HuH-7.5 (cell line): ENCODE data around the gene RPL22.

Source experiments
- DNase-seq: peaks from one replicate; pipeline ENCODE4 v3.0.0; 2011; ENCODE audit warnings: low spot score

The RPL22 gene

DNA sequence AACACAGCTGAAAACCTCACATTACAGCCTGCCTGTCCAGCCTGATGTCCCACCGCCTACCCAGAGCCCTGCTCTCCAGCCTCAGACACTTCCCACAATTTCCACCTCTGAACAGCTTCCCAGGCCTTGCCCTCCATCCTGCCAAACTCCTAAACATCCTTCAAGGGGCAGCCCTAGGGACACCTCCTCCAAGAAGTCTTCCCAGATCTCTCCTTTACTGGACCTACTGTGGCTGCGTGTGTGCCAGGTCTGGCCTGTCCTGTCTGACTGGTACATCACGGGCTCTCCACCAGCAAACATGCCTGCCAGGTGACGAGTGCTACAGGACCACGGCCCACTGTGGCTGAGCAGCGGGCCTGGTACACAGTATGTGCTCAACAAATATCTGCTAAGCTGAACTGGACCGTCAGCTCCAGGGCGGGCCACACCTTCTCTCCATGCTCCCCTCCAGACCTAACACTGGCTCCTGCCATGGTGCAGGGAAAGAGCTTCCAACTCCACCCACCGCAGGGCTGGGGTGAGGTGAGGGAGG is 48.0 kb downstream of the RPL22 start:
- DNase-seq, result no peak

DNA sequence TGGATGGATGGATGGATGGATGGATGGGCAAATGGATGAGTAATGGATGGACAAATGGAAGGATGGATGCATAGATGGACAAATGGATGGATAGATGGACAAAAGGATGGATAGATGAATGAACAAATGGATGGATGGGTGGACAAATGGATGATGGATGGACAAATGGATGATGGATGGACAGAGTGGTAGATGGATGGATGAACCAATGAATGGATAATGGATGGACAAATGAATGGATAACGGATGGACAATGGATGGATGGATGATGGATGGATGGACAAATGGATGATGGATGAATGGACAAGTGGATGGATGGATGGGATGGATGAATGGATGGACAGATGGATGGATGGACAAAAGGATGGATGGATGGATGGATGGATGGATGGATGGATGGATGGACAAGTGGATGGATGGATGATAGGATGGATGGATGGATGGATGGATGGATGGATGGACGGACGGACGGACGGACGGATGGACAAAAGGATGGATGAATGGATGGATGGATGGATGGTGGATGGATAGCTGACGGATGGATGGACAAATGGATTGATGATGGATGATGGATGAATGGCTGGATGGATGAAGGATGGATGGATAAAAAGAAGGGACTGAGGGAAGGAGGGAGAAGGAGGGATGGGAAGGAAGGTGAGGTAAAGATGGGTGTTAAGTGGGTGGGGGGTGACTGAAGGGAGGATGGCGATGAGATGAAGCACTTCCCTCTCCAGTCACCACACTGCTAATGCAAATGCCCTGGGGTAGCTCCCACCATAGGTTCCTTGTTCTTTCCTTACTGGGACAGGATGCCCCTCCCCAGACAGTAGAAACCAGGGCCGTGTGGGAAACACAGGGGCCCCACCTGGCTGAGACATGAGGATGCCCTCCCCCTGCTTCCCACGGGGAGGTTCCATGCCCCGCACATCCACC is 49.1 kb downstream of the RPL22 start:
- no peak for DNase-seq

DNA sequence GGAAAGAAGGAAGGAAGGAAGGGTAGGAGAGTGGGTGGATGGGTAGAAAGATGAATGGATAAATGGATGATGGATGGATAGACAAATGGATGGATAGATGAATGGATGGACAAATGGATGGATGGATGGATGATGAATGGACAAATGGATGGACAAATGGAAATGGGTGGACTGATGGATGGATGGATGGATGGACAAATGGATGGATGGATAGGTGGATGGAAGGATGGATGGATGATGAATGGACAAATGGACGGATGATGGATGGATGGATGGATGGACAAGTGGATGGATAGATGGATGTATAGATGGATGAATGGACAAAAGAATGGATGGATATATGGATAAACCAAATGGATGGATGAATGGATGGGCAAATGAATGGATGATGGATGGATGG is 49.8 kb downstream of the RPL22 start:
- no peak for DNase-seq

DNA sequence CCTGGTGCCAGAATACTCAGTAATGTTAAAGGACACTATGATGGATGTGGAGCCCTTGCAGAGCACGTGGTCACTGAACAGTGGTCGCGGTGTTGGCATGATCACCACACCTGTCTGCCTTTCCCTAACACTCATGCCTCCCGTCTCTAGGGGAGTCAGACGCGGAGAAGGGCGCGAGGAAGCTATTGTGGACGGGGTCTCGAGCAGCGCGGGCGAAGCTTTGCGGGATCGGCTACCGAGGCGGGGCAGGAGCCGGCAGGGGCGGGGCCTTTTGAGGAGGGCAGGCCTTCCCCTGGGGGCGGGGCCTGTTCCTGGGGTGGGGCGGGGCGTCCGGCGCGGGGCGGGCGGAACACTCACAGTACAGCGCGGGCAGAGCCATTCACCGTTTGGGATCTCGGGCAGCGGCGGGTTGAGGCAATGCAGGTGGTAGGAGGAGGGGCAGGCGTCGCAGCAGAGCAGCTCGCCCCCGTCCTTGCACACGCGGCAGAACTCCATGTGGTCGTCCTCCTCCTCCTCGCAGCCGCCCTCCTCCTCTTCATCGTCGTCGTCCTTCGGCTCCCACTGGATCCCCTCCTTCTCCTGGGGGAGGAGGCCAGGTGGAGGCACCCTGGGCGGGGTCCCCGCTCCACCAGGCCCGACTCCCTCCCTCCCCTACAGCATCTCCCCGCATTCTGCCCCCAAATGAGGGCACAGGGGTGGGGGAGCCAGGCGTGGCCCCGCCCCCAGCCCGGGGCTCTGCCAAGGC is 50.7 kb downstream of the RPL22 start:
- no peak for DNase-seq

DNA sequence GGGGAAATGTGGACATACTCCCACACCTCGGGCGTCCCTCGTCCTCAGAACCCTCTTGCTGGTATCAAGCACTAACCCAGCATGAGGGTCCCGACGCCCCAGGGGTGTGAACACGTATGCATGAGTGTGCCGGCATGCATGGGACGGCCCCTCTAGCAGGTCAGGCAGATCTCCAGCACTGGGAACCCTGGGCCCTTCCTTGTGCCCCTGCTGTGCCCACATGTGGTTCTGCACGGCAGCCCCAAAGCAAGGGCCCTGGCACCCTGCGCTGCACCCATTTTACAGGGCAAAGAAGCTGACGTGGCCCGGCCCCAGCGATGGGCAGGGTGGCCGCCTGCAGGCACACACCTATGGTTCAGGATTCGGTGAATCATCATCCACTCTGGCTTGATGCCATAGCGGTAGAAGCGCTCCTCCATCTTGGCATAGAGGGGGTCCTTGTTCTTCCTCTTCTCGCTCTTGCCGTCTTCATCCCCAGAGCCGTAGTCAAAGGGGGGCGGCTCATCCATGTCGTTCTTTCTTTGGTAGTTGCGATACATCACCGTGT is 53.5 kb downstream of the RPL22 start:
- no peak for DNase-seq

DNA sequence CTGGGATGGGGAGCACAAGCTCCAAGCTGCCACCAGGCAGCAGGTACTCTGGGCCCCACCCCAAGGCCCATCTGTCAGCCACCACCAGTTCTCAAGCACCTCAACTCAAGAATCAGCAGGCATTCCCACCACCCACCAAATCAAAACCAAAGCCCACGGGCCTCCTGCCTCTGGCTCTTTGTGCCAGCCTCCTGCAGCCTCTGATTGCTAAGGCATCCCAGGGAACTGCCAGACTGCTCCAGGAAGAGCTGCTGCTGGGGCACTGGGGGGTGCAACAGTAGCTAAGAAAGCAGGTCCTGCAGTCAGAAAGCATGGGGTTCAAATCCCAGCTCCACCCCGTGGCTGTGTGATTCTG is 54.0 kb downstream of the RPL22 start:
- no peak for DNase-seq

DNA sequence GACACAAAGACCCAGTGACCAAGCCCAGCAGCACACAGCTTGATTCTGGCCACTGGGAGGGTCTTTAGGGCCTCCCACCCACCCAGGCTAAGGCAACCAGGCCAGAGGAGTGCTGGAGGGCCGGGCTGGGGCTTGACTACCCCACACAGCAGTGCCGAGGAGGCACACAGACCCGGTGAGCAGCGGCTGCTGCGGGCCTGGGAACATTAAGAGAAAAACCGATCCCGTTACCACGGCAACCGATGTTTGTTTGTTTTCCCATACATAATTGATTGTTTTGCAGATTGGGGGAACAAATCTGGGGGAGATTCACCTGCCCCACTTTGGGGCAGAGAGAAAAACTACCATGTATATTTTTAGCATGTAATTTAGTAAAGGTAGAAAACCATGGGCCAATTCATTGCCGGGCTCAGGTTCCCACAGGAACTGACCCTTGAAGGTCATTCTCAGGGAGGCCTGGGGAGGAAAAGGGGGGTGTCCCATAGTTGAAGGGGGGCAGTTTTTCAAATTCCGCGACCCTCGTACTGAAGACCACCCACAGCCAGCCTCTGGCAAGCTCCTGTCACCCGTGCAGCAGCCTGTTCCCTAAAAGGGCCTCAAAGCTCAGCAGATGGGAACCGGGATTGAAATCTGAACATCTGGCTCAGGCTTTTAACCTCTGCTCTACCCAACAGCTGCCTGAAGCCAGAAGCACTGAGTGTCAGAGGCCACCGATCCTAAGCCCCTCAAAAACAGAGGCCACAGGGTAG is 54.6 kb downstream of the RPL22 start:
- no peak for DNase-seq

DNA sequence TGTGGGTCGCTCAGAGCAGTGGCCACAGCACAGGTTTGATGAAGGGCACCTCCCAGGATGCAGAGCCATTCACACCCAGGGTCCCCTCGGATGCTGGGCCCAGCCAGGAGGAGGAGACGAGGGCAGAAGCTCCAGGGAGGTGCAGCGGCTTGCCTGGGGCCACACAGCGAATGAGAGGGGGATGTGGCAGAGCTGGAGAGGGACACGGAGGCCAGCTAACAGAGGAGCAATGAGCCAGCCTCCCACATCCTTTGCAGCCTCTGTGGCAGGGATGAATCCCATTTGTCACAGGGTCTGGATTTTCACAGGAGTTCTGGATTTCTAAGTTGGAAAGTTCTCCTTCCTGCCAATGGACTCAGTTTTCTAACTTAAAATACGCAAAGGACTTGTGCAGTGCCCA is 55.2 kb downstream of the RPL22 start:
- DNase-seq, result no peak

DNA sequence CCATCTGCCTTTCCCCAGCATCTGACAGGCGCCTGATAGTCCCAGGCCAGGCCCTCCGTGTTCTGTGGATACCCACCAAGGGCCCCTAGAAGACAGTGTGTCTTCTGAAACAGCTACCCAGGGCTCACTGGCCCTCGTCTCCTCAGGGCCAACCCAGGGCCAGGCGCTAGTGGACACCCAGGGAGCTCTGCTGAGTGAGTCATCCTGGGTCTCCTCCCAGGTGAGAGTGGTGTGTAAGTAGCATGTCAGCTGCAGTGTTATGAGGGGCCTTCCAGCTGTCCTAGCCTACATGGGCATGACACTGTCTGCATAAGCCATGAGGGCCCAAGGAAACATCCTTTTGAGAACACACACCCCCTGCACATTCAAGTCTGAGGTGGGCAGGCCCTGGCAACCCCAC is 56.0 kb downstream of the RPL22 start:
- no peak for DNase-seq

DNA sequence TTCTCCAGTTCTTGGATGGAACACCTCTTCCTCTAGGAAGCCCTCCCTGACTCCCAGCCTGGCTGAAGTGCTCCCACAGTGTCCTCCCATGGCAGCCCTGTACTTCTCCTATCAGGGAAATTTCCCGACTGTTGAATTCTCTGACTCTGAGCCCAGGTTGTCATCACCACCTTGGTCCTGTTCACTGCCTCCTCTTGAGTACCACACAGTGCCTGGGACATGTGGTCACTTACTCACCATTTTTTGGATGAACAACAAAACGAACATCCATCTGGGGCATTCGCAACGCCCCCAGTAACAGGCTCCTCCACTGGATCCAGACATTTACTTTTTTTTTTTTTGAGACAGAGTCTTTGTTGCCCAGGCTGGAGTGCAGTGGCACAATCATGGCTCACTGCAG is 56.7 kb downstream of the RPL22 start:
- no peak for DNase-seq

DNA sequence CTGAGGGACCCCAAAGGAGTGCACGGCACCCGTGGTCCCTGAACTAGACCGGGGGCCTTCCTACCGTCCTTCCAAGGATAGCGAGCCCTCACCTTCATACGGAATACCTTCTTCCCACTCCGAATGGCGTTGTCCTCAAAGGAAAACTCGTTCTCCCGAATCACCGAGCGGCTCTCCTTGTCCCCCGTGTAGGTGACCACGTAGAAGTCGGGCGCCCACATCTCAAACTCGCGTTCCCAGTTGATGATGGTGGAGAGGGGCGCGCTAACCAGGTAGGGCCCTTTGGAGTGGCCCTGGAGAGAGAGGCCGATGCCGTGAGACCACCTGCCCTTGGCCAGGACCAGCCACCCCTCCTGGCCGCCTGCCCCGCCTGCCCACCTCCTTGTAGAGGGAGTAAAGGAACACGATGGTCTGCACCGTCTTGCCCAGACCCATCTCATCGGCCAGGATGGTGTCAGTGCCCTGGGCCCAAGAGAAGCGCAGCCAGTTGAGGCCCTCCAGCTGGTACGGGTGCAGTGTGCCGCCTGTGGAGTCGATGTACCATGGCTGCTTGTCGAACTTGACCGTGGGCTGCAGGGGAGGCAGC is 57.3 kb downstream of the RPL22 start:
- no peak for DNase-seq

DNA sequence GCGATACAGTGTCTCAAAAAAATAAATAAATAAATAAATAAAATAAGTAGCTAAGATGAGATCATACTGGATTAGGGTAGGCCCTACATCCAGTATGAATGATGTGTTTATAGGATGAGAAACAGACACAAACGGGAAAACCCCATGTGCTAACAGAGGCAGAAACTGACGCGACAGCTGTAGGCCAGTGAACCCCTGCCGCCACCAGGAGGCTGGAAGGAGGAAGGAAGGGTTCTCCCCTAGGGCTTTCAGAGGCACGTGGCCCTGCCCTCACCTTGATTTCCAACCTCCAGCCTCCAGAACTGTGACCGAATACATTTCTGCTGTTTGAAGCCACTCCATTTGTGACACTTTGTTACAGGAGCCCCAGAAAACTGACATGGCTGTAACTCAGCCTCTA is 57.8 kb downstream of the RPL22 start:
- DNase-seq, result no peak

DNA sequence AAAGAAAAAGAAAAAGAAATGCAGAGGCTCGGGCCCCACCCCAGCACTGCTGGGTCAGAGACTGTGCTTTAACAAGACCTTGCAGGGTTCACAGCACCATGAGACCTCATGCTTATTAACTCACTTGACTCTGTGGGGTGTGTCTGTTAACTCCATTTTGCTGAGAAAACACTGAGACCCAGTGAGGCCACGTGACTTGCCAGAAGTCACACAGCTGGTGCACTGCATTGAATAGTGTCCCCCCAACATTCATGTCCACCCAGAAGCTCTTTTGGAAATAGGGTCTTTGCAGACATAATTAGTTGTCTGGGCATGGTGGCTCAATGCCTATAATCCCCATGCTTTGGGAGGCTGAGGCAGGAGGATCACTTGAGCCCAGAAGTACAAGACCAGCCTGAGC is 59.0 kb downstream of the RPL22 start:
- DNase-seq, result no peak

DNA sequence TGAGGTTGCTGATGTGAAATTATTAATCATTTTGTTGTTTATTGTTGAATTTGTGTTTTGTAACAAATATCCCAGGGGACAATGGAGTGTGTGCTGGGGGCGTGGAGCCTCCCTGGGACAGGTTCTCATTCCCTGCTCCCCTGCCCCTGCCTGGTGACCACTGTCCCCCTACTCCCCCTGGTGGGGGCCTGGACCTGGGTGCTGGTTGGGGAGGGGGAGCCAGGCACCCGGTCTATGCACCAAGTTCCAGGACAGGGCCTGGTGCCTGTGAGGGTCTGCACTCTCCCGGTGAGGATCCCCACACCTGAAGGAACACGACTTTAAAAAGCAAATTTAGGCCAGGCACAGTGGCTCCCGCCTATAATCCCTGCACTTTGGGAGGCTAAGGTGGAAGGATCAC is 61.6 kb downstream of the RPL22 start:
- DNase-seq, result no peak

DNA sequence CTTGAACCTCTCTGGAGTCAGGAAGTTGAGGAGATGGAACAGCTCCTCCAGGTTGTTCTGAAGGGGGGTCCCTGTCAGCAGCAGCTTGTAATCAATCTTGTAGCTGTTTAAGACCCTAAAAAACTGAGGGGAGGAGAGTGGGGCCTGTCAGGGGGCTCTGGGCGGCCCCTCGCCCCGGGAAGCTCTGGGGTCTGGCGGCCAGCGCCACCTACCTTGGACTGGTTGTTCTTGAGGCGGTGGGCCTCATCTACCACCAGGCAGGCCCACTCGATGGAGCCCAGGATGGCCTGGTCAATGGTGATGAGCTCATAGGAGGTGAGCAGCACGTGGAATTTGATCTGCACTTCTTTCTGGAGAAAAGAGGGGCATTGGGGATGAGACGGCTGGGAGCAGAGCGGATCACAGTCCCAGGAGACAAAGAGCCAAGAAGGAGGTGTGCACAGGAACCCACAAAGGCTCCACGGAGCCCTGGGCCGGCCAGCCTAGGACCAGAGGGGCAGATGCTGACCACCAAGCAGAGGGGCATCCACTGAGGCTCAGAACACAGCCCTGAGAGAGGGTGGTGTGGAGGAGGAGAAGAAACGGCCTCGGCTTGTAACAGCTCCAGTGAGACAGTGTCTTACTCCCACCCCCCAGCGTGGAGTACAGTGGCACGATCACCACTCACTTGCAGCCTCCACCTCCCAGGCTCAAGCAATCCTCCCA is 62.7 kb downstream of the RPL22 start:
- no peak for DNase-seq
